H1 (cell line): Measurements from ENCODE around the gene CNOT6. TPM values are rescaled to one million over a fixed set of nuclear protein-coding genes. Genes with fewer than 3 reads are reported as not detected.

Source experiments
- CBX8 ChIP-seq: fragments of 300-800, 300-1000 bp; sonication (generic); IDR thresholded peaks from 2 replicates; pipeline ENCODE4 v1.7.1; 2016; ENCODE audit warnings: low read depth, low read length, borderline replicate concordance
- FOSL1 ChIP-seq: IDR thresholded peaks from 2 replicates; pipeline ENCODE4 v1.6.1; 2011; ENCODE audit warnings: mild to moderate bottlenecking, low read depth, low read length, moderate library complexity; ENCODE audit not compliant: insufficient read depth
- HDAC2 ChIP-seq, 2 experiments: fragments of 300-600 bp in 1 of 2; sonication (generic) in 1 of 2; IDR thresholded peaks; 2 replicates each; pipeline ENCODE4 v1.6.1; 2011 to 2012; ENCODE audit warnings: low read depth in 2 of 2, low read length in 2 of 2, mild to moderate bottlenecking in 2 of 2, moderate library complexity in 2 of 2, borderline replicate concordance in 1 of 2, inconsistent platforms in 1 of 2
- JUN ChIP-seq: IDR thresholded peaks from 2 replicates; pipeline ENCODE4 v1.6.1; 2011; ENCODE audit warnings: low read depth, mild to moderate bottlenecking, improper control_type of control experiment, low read length
- RBBP5 ChIP-seq: IDR thresholded peaks from 2 replicates; pipeline ENCODE4 v1.7.1; 2012; ENCODE audit warnings: low read depth, mild to moderate bottlenecking, inconsistent platforms, low read length, moderate library complexity, borderline replicate concordance
- SIRT6 ChIP-seq: IDR thresholded peaks from one replicate; pipeline ENCODE4 v1.7.1; 2012; ENCODE audit warnings: low read length, inconsistent platforms
- polyA plus RNA-seq, 7 experiments: library from polyadenylated mRNA; depleted of rRNA in 3 of 7; stranded (reverse) in 5 of 7; unstranded in 2 of 7; fragments of >200 nt in 5 of 7; fragments of 200-250 nt in 2 of 7; gene quantifications; 1 replicate in 5 of 7; 2 replicates in 1 of 7; 4 replicates in 1 of 7; pipeline versions ENCODE4 v1.2.1 to v1.2.3, GENCODE V29; 2011 to 2013; ENCODE audit warnings: missing spikeins in 2 of 7, mixed read lengths in 2 of 7
- total RNA-seq: library from RNA; stranded (reverse); fragmentation: NEBNext Ultra II Directional; extraction: Animal tissue kit (Norgen Biotek cat#: 25700); gene quantifications from 2 replicates; pipeline ENCODE4 v1.2.1, GENCODE V29; 2021
- TF ChIP-seq, protein P1 (sequence below): IDR thresholded peaks from 2 replicates; pipeline ENCODE4 v1.6.1; 2011; ENCODE audit warnings: low read length, improper control_type of control experiment

The CNOT6 gene
- total and polyA plus RNA-seq, 2 of the 8 experiments (the other 6 are each of a cell fraction or from before 2014, with no cell fraction given): 10.7 to 45.4 TPM

DNA sequence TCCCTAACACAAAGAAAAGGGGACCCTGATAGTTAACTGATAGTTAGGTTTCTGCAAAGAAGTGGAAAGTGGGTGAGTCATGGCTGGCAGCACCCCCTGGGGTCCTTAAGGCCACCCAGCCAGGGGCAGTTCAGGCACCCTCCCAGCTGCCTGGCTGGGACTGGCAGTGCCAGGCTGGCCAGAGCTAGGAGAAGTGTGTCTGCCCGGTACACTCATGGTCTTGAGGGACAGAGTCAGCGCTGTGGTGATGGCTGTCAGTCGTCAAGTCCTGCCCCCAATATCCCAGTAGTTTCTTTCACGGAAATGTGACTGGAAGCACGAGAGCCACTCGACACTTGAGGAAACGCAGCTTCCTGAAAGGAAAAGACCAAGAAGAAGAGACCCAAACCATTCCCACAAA, 22.3 kb upstream of the CNOT6 start (continued):
- TF ChIP-seq, protein P1, sequence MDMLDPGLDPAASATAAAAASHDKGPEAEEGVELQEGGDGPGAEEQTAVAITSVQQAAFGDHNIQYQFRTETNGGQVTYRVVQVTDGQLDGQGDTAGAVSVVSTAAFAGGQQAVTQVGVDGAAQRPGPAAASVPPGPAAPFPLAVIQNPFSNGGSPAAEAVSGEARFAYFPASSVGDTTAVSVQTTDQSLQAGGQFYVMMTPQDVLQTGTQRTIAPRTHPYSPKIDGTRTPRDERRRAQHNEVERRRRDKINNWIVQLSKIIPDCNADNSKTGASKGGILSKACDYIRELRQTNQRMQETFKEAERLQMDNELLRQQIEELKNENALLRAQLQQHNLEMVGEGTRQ: no peak
- TF ChIP-seq SIRT6: no peak
- TF ChIP-seq CBX8: no peak
- no peak for TF ChIP-seq FOSL1
- TF ChIP-seq RBBP5: no peak
- TF ChIP-seq HDAC2 (IDR thresholded peaks at IDR 0.05; ENCODE audit: borderline replicate concordance in 1 of 2, low read depth in 2 of 2, low read length in 2 of 2): no peak
- TF ChIP-seq JUN: no peak
